GM08714 (cell line): Measurements from ENCODE around the gene URAD.
"Not testable (repeated sequence)": the region's sequence is repeated elsewhere in the genome, so short reads cannot be mapped to it uniquely, and the experiment has no call there.

Source experiments
- H3K4me3 ChIP-seq: fragments of 200-500 bp; sonication (Bioruptor generic); 2 replicates; pipeline ENCODE4 v1.5.1; 2014; ENCODE audit warnings: mild to moderate bottlenecking, low read length, inconsistent platforms
- ZNF274 ChIP-seq: IDR thresholded peaks from 2 replicates; pipeline ENCODE4 v1.6.1; 2012; ENCODE audit warnings: mild to moderate bottlenecking, low read depth, low read length

Gene URAD

DNA sequence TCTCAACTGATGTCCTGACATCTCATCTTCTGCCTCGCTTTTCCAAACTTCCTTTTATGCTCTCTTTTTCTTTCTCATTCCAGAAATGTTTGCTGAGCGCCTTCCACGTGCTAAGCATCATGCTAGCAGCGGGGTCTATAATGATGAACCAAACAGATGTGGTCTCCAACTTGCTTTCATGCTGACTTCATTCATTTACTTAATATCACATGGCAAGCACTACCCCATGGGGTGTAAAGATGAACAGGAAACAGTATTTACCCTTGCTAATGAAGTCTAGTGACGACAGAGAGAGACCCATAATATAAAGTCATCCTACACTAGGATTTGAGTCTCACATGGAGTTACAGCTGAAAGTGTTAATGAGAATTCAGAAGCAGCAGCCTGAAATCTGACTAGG, 21.6 kb upstream of the URAD start:
- H3K4me3 ChIP-seq, result no peak overlapping the region
- TF ChIP-seq ZNF274, result no peak

DNA sequence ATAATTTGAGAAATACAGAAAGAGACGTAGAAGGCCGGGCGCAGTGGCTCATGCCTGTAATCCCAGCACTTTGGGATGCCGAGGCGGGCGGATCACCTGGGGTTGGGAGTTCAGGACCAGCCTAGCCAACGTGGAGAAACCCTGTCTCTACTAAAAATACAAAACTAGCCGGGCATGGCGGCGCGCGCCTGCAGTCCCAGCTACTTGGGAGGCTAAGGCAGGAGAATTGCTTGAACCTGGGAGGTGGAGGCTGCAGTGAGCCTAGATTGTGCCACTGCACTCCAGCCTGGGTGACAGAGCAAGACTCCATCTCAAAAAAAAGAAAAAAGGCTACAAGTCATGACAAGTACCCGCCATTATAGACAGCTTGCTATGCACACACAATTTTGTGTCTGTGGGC, 16.5 kb upstream of the URAD start:
- H3K4me3 ChIP-seq, result not testable (repeated sequence)

DNA sequence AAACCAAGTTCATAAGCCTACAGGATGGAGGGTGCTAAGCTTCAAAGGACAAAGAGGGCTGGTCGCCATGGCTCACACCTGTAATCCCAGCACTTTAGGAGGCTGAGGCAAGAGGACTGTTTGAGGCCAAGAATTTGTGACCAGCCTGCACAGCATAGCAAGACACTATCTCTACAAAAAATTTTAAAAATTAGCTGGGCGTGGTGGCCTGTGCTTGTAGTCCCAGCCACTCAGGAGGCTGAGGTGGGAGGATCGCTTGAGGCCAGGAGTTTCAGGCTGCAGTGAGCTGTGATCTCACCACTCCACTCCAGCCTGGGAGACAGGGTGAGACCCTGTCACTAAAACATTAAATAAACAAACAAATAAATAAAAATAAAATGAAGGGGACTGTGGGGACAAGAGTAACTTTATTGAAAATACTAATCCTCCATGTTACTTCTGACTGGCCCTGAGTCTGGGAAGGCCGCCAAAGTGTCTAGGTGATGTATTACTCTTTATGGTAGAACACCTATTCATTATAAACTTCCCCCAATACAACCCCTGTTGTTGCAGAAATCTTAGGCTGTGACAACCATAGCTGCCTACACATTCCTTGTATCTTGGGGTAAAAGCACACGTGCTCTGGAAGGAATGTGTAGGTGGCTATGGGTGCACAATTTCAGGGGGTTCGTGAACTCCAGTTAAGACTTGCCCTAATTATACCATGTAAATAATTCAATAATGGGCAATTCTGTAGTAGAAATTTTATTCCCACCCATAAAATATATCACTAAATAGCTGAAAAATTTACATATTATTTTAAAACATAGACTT, 14.6 kb upstream of the URAD start:
- TF ChIP-seq ZNF274, result no peak
- H3K4me3 ChIP-seq, result no peak overlapping the region

DNA sequence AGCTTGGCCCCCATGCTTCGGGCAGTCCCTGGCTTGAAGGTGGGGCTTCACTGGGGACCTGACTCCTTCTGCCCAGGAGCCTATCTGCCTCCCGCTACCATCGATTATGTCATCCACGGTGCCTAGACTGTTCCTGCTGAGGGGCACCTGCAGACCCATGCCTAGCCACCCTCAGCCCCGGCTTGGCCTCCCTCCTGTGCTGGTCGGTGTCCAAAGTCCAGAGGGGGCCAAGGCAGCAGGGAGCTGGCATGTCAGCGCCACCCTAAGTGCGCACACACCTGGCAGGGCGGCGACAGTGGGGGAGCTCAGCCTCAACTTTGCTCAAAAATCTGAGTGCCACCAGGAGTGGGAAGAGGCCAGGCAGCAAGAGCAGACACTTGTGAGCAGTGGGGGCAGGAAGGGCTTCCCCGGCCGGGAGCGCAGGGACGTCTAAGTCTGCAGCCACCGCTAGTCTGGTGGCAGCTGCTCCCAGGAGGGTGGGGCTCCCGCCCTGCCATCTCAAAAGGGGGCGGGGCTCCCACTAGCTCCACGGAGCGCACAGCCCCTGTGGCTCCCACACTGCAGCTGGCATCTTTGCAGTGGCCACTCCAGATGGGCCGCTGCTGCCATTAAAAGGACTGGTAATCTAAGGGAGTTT, 13.5 kb upstream of the URAD start:
- TF ChIP-seq ZNF274, result no peak
- no peak overlapping the region for H3K4me3 ChIP-seq

DNA sequence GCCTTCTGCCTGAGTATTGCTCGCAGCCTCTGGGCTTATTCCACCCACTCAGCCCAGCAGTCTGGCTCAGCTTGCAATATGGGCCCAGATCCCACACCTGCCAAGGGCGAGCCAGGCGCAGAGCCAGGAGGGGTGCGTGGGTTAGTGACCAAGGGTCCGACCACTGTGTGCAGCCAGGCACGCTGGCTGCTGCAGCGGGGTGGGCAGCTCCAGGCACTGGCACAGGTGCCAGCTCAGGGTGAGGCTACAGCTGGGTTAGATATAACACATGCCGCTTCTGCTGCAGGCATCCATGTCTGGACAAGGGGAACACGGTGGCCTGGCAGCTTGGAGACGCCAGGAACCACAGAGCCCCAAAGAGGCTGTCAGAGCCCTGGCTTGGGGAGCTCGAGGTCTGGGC, 12.6 kb upstream of the URAD start:
- TF ChIP-seq ZNF274, result no peak
- H3K4me3 ChIP-seq, result no peak overlapping the region

DNA sequence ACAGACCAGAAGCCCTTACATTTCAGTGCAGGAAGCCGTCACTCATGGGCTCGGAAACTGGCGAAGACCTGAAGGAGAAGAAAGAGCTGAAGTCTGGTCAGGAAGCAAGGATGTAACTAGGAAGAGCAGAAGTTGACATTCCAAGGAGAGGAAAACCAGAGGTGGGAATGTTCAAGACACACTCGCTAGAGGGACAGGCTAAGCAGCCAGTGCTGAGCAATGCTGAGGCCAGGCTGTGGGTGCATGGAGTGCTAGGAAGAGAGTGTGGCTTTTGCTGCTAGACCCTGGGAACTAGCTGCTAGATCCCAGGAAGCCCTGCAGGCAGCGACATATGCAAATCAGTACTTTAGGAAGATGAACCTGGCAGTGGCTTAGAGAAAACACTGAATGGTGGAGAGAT, 12.1 kb upstream of the URAD start:
- H3K4me3 ChIP-seq, result no peak overlapping the region
- TF ChIP-seq ZNF274, result no peak

DNA sequence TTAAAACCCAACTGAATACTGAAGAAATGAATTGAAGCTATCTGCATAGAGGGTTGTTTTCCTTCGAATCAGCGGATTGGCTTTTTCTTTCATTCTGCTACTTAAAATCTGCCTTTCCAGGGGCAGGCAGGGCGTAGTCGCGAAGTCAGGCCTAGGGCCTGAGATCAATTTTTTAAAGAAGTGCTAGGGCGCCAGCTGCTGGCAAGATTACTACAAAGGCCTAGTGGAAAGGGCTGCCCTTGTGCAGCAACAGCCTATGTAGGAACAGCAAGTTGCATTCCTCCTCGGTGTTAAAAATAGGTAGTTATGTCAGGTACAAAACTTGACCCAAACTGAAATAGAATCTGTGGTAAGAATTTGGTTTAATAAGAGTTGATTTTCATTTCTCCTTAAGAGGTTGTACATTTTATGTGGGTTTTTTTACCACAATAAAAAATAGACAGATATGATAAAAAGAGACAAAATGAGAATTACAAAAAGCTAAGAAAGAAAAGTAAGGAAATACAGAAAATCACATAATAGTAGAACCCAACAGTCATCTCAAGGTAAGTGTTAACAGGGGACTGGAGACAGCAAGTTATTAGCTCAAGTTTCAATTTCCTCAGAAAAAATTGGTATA, 9.5 kb upstream of the URAD start:
- no peak for TF ChIP-seq ZNF274

DNA sequence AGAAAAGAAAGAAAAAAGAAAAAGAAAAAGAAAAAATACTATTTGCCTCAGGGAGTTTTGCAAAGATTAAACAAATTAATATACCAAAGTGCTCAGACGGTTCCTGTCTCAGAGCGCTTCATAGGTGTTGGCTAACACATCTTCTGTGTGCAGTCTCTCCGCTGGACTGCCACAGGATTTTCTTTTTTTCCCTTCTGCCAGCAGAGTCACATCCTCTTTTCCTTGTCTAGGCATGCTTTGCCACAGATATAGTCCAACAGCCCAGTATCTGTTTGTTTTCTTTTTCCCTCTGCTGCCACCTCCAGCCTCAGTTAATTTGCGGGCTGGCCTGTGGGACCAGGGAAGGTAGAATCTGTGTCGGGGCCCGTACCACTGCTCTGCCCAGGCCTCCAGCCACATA, 3.4 kb upstream of the URAD start:
- TF ChIP-seq ZNF274, result no peak
- H3K4me3 ChIP-seq, result no peak overlapping the region

More for the DNA sequence above, 9.5 kb upstream of the URAD start:
- no peak overlapping the region for H3K4me3 ChIP-seq

DNA sequence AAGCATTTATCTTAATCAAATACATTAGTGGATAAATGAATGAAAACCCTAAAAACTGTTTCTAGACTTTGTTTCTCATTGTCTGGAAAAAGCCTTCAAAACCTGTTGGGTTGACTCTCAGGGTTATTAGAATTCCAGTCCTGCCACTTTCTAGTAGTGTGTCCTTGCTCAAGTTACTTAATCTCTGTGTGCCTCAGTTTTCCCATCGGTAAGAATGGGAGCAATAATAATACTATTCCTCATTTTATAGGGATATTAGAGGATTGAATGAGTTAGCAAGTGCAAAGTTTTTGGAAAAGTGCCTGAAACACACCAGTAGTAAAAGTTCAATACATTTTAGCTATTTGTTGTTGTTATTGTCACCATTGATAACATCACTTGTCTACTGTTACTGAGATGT, 2.9 kb downstream of the URAD start:
- no peak for TF ChIP-seq ZNF274

DNA sequence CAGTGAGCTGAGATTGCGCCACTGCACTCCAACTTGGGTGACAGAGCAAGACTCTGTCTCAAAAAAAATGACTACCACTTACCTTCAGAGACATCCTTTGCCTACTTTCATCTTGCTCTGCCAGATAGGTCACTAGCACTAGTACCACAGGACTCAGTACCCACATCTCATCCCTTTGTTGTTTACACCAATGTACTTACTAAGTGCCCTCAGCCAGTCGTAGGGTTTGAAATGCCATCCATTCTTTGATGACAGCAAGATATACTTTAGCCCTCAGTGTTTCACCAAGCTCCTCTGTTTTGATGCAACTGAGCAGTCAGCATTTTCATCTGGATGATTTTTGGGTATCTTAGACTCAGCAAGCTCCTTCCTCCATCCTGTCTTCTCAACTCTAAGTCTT, 6.1 kb downstream of the URAD start:
- TF ChIP-seq ZNF274, result no peak
- no peak overlapping the region for H3K4me3 ChIP-seq

More for the DNA sequence above, 2.9 kb downstream of the URAD start:
- H3K4me3 ChIP-seq, result no peak overlapping the region

DNA sequence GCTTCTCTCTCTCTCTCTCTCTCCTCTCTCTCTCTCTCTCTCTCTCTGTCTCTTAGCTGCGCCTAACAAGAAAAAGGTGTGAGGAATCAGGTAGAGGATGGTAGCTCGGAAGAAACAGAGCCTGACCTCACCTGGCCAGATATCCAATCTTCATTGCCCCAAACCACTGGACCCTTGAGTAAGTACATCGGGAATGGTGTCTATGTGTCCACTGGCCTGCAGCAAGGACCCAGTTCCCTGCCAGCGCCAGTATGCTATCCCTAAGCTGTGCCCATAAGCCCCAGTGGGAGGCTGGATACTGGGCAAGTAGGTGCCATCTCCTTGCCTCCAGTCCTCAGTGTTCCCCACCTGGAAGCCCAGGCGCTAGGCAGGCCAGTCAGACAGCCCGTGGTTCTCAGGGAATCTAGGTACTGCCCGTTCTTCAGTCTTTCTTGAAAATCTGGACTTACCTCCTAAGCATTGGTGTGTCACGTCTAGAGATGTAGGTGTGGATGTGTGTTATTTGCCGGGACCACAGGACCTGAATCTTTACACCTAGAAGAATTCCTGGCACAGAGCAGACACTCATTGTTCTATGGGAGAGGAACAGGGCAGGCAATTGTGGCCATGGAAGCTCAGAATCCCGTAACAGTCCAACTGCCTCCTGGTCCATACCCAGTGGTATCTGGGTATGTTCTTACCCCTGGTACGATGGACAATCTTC, 7.3 kb downstream of the URAD start:
- TF ChIP-seq ZNF274, result no peak
- H3K4me3 ChIP-seq, result no peak overlapping the region

DNA sequence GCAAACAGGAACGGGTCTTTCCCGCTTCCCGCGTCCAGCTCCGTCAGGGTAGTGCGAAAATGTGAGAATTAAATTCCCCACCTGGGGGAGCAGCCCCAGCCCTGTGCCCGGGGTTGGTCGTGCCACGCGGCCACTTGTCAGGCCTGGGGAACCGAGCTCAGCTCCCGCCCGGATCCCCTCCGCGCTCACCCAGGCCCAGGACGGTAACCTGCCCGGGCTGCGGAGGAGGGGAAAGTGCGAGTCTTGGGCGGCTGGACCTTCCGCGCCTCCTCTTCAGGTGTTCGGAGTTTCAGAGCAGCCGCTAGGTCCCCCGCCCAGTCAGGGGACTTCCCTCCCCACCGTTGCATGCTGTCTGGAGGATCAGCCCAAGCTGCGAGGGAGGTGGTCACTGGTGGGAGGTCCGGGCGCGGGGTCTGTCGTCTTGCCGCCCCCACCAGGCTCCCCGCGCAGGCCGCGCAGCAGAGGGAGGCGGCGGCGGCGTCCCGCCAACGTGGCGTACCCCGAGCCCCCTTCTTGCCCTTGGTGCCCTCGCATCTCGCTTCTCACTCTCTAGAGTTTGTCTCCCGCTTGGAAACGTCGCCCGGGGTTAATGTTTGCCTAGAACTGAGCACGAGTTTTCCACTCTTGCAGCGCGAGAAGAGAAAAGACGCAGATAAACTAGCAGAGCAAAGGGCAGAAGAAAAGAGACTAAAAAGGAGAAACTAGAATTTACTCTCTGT, 8.1 kb downstream of the URAD start:
- no peak overlapping the region for H3K4me3 ChIP-seq
- no peak for TF ChIP-seq ZNF274

DNA sequence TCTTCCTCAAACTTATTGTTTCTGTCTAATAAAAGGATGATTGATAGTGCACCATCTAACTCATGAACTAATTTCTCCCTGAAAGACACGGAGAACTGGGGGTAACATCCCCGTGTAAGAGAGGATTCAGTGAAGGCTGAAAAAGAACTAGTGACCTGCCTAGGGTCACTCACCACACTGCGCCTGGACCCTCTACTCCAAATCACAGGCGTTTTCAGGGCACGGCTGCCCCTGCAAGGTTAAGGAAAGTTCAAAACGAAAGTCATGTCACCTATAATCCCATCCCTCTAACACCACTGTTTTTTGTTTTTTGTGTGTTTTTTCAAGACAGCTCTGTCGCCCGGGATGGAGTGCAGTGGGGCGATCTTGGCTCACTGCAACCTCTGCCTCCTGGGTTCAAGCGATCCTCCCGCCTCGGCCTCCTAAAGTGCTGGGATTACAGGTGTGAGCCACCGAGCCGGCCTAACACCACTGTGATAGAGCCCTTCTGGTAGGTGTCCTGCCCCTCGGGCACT, 8.7 kb downstream of the URAD start:
- no peak for TF ChIP-seq ZNF274
- H3K4me3 ChIP-seq, result no peak overlapping the region
